OCI-LY7 (cell line): Measurements from ENCODE around the gene RNF223.
A peak's percentile ranks its signal among the peaks of the same experiment; 100 is the strongest.

Source experiments
- EZH2phosphoT487 ChIP-seq: fragments of 200-600 bp; sonication (generic); IDR thresholded peaks from 2 replicates; pipeline ENCODE4 v1.6.1; 2018; ENCODE audit warnings: low read depth, borderline replicate concordance, mild to moderate bottlenecking, mixed run types, antibody characterized with exemption, low read length, moderate library complexity, mixed read lengths
- TF ChIP-seq, protein P1 (sequence below): fragments of 200-600 bp; sonication (generic); conservative IDR thresholded peaks from 2 replicates; pipeline ENCODE4 v1.5.1; 2014; ENCODE audit warnings: mild to moderate bottlenecking, antibody characterized with exemption, low read length, moderate library complexity, mixed read lengths

DNA sequence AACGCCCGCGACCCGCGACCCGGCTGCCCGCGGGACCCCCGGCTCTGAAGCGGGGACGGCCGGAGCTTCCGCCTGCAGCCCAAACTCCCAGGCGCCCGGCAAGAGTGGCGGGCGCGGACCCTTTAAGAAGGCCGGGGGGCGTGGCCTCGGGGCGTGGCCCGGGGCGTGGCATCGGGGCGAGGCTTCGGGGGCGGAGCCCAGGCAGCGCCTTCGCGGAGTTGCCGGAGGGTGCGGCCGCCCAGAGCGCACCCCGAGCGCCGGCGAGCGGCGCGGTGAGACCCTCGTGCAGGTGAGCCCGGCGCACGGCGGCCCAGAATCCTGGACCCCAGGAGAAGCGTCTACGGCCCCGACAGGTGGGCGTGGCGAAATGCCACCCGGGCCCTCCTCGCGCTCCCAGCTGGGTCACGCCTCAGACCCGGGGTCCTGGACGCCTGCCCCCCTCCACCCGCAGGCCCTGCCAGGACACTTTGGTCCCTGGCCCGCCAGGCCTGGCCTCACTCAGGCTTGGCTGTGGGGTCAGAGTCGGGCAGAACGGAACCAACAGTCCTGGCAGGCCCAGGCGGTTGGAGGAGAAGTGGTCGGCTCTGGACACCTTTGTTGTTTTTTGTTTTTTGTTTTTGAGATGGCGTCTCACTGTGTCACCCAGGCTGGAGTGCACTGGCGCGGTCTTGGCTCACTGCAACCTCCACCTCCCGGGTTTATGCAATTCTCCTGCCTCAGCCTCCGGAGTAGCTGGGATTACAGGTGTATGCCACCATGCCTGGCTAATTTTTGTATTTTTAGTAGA lies 14.4 kb downstream of the RNF223 start:
- TF ChIP-seq, protein P1, sequence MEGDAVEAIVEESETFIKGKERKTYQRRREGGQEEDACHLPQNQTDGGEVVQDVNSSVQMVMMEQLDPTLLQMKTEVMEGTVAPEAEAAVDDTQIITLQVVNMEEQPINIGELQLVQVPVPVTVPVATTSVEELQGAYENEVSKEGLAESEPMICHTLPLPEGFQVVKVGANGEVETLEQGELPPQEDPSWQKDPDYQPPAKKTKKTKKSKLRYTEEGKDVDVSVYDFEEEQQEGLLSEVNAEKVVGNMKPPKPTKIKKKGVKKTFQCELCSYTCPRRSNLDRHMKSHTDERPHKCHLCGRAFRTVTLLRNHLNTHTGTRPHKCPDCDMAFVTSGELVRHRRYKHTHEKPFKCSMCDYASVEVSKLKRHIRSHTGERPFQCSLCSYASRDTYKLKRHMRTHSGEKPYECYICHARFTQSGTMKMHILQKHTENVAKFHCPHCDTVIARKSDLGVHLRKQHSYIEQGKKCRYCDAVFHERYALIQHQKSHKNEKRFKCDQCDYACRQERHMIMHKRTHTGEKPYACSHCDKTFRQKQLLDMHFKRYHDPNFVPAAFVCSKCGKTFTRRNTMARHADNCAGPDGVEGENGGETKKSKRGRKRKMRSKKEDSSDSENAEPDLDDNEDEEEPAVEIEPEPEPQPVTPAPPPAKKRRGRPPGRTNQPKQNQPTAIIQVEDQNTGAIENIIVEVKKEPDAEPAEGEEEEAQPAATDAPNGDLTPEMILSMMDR: peak; percentile 37; the same call in 1 of the 2 replicates
- TF ChIP-seq EZH2phosphoT487: no peak
